Activated B cell treated with CpG ODN at 0.5 μM for 24 hours (primary cell): ENCODE results near the gene SSH2. TPM values are rescaled to one million over a fixed set of nuclear protein-coding genes. Genes with fewer than 3 reads are reported as not detected.

Source experiments
- ATAC-seq: fragments of 200-7000 bp; cut with Tn5 transposase; one replicate; pipeline ENCODE4 v1.10.0; 2021; ENCODE audit warnings: low read depth, mild to moderate bottlenecking, moderate library complexity
- CTCF ChIA-PET: fragments of 350-600 bp; sonication (Branson Sonifier 250); formaldehyde crosslinking; loops from one replicate; lab custom pipeline; 2021; ENCODE audit warnings: antibody characterized with exemption; lab: Charles Lee
- POLR2A ChIA-PET: fragments of 350-600 bp; sonication (Branson Sonifier 250); formaldehyde crosslinking; loops from one replicate; lab custom pipeline; 2021; ENCODE audit warnings: antibody characterized with exemption; lab: Charles Lee
- DNase-seq: peaks from one replicate; pipeline ENCODE4 v3.0.0; 2022
- H3K27ac Mint-ChIP-seq: one replicate; pipeline ENCODE4 v1.8.0; 2020; ENCODE audit warnings: mixed read lengths
- H3K27me3 Mint-ChIP-seq: one replicate; pipeline ENCODE4 v1.8.0; 2021; ENCODE audit warnings: mixed read lengths
- H3K36me3 Mint-ChIP-seq: one replicate; pipeline ENCODE4 v1.8.0; 2021; ENCODE audit warnings: low read depth, mixed read lengths
- H3K4me1 Mint-ChIP-seq: one replicate; pipeline ENCODE4 v1.8.0; 2021; ENCODE audit warnings: mixed read lengths
- H3K4me3 Mint-ChIP-seq: one replicate; pipeline ENCODE4 v1.8.0; 2020; ENCODE audit warnings: mild to moderate bottlenecking, mixed read lengths
- H3K9me3 Mint-ChIP-seq: one replicate; pipeline ENCODE4 v1.8.0; 2020; ENCODE audit warnings: mixed read lengths
- CTCF ChIP-seq: fragments of 200-600 bp; IDR thresholded peaks from one replicate; pipeline ENCODE4 v1.8.0; 2022; ENCODE audit warnings: antibody characterized with exemption, mild to moderate bottlenecking
- intact Hi-C: fragments of 100-400 bp; cut with micrococcal nuclease; formaldehyde crosslinking; loops from one replicate; pipeline ENCODE4 v1.15.1; 2024
- total RNA-seq: library from RNA; stranded (reverse); gene quantifications from 2 replicates; pipeline ENCODE4 v1.2.3, GENCODE V29; 2022

SSH2 gene
- total RNA-seq, 1 donor from 2014 or later, result 95.7 TPM

DNA sequence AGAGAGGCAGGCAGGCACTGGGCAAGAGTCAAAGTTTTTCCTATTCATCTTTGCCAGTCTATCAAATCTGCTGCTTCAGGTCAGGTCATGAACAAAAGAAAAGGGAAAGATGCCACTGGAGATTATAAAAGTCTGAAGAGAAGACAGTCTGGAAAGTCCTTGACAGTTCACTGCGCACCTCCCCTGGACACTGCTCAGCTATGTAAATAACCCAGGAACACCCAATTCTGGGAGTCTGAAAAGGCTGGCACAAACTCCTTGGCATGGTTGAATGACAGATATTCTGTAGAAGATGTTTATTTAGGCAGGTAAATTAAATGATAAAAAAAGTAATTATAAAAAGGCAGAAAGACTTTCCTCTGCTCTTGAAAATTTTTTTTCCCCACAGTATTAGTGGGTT, 302.1 kb downstream of the SSH2 start:
- Mint-ChIP-seq H3K27me3 (no peaks in the 10 kb centered on the region), H3K36me3 (peaks cover 55% of the 10 kb centered on the region), H3K9me3 (no peaks in the 10 kb centered on the region), H3K27ac (peak overlapping the region; percentile 39), H3K4me3 (no peak overlapping the region), H3K4me1 (peaks cover 25% of the 10 kb centered on the region)
- ATAC-seq, result no peak
- CTCF ChIA-PET, result interaction anchor here (2.1 kb wide), 1 partner anchor 11 kb away, joined by 5 read pairs; no protein-coding TSS in a partner anchor
- intact Hi-C loops, result no loop called here
- TF ChIP-seq CTCF, result no peak
- POLR2A ChIA-PET, result no interaction called here
- no peak for DNase-seq

DNA sequence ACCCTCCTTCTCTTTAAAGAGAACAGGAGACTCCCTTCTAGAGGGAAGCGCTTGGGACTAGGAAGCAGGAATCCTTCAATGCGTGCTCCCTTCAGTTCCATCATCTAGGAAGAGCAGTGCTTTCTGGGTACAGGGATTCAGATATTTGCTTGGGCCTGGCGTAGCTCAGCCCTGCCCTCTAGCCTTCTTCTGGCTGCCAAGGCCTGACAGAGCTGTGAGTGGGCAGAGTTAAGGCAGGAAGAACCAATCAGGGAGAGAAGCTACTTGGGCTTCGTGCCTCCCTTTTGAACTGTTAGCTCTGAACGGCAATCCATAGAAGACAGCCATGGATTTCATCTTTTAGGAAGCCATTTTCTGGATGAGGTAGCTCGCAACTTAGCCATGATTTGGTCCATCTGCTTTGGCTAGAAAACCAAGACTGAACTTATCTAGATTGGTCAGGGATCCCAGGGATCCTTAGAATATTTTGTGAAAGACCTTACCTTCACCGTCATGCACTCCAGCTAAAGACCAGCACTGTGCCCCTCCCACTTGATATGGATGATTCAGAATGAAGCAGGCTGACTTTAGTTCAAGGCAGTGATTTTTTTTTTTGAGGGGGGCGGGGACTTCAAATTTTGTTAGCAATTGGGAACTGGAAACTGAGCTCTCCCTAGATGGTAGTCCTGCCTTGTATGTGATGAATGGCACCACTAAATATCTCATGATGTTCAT, 304.8 kb downstream of the SSH2 start:
- Mint-ChIP-seq H3K9me3 (no peaks in the 10 kb centered on the region), H3K36me3 (peaks cover 27% of the 10 kb centered on the region), H3K27me3 (no peaks in the 10 kb centered on the region), H3K4me3 (no peak overlapping the region), H3K4me1 (peaks cover 39% of the 10 kb centered on the region), H3K27ac (peak overlapping the region; percentile 41)
- CTCF ChIA-PET, result interaction anchor here (1.3 to 1.5 kb wide), 3 partner anchors 10 to 306 kb away, joined by 3 to 6 read pairs (median 5); no protein-coding TSS in a partner anchor
- POLR2A ChIA-PET, result interaction anchor here (0.5 to 2.6 kb wide), 4 partner anchors 8 to 278 kb away, joined by 3 to 10 read pairs (median 4); no protein-coding TSS in a partner anchor
- intact Hi-C loops, result no loop called here
- no peak for TF ChIP-seq CTCF
- ATAC-seq (no peak), DNase-seq (no peak)

DNA sequence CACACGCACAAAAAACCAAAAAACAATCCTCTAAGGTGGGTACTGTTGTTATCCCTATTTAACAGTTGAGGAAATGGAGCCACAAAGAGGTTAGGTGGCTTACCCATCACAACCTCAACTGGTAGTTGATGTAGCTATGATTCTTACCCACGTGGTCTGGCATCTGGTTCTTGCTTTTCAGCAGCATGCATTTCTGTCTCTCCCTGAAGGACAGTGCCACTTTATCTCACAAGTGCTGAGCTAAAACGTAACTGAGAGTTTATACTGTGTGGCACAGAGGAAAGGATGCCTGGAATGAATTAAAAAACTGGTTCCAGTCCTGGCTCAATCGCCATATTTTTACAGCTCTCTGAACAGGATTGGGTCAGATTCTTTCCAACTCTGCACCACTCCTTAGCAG, 305.4 kb downstream of the SSH2 start:
- Mint-ChIP-seq H3K27me3 (no peaks in the 10 kb centered on the region), H3K4me3 (no peak overlapping the region), H3K9me3 (no peaks in the 10 kb centered on the region), H3K4me1 (peaks cover 39% of the 10 kb centered on the region), H3K36me3 (peaks cover 22% of the 10 kb centered on the region), H3K27ac (peak overlapping the region; percentile 24)
- ChIA-PET POLR2A (interaction anchor here (0.5 to 2.6 kb wide), 5 partner anchors 7 to 306 kb away, joined by 3 to 10 read pairs (median 4); no protein-coding TSS in a partner anchor), CTCF (interaction anchor here (1.5 kb wide), 2 partner anchors 9 to 307 kb away, joined by 5 to 6 read pairs; no protein-coding TSS in a partner anchor)
- ATAC-seq (no peak), DNase-seq (no peak)
- intact Hi-C loops, result no loop called here
- no peak for TF ChIP-seq CTCF

- CTCF ChIA-PET, result interaction anchor here (1.0 to 1.9 kb wide), 3 partner anchors 16 to 184 kb away, joined by 3 to 7 read pairs (median 3); no protein-coding TSS in a partner anchor
- H3K4me1 Mint-ChIP-seq, result peaks cover 39% of the 10 kb centered on the region
- POLR2A ChIA-PET, result interaction anchor here (0.9 to 2.1 kb wide), 3 partner anchors 8 to 307 kb away, joined by 3 to 10 read pairs (median 4); partner anchors contain the start of gene SSH2
- intact Hi-C loops, result loop anchor here (2.0 kb wide), 1 partner anchor 308 kb away; the partner anchor contains the start of gene SSH2
- peaks cover 10% of the 10 kb centered on the region for H3K36me3 Mint-ChIP-seq
- H3K9me3 Mint-ChIP-seq, result no peaks in the 10 kb centered on the region
- H3K27me3 Mint-ChIP-seq, result no peaks in the 10 kb centered on the region
- H3K4me3 Mint-ChIP-seq, result peak overlapping the region; percentile 80
- no peak for TF ChIP-seq CTCF
- ATAC-seq (no peak), DNase-seq (no peak)
- H3K27ac Mint-ChIP-seq, result no peak overlapping the region
Measured at GRCh38 chr17:29623283-29623647, 306.8 kb downstream of the SSH2 start.
